GM19372 (cell line): Measurements from ENCODE around the gene ASTN2.

Experiments used
- ATAC-seq: cut with Tn5 transposase; IDR thresholded peaks from one replicate; pipeline ENCODE4 v1.9.1; 2021; ENCODE audit warnings: mild to moderate bottlenecking, low read depth, moderate library complexity; ENCODE audit not compliant: unreplicated experiment

The ASTN2 gene

GRCh38 chr9:117305454-117305853, 109.4 kb downstream of the ASTN2 start:
- ATAC-seq = no peak

DNA sequence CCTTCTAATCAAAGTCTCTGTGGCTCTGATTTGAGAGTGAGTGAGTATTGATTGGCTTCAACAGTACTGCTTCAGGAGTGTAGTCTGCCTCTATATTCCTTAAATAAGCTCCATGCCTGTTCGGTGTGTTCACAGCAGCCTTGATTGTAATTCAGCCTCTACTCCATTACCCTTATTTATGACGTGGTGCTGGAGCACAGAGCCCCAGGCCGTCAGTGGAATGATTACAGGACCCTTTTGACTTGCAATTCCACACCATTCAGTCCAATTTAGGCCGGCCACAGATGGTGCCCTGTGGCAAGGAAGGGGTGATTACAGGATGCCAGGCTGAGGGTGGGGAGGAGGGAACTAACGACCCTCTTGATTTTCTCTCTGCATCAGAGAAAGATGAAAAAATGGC, 110.3 kb downstream of the ASTN2 start:
- no peak for ATAC-seq

DNA sequence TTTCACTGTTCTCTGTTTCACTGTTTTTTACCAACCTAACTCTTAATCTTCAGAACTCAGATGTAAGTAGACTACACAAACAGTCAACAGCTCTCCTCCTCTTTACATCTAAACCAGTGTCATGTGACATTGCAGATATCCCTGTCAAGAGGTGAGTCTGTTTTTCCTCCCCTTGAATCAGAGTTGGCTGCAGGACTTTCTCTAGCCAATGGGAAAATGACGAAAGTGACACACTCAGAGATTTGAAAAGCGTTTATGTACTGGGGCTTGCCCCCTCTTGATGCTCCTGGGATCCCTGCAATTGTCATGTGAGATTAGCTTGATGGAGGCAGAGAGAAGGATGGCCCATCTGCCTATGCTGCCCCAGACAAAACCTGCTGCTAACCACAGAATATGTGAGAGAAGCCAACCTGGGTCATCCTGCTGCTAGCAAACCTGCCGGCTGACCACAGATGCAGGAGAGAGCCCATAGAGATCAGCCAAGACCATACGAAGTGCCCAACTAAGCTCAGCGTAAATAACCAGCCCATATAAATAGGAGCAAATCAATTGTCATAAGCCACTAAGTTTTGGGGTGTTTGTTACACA, 111.1 kb downstream of the ASTN2 start:
- no peak for ATAC-seq

- ATAC-seq = no peak
These were observed 112.4 kb downstream of the ASTN2 start for GRCh38 chr9:117302487-117302886.

- ATAC-seq = no peak
These were observed 114.3 kb downstream of the ASTN2 start for GRCh38 chr9:117300371-117301110.

- no peak for ATAC-seq
These were observed 118.4 kb downstream of the ASTN2 start for GRCh38 chr9:117296453-117296852.

DNA sequence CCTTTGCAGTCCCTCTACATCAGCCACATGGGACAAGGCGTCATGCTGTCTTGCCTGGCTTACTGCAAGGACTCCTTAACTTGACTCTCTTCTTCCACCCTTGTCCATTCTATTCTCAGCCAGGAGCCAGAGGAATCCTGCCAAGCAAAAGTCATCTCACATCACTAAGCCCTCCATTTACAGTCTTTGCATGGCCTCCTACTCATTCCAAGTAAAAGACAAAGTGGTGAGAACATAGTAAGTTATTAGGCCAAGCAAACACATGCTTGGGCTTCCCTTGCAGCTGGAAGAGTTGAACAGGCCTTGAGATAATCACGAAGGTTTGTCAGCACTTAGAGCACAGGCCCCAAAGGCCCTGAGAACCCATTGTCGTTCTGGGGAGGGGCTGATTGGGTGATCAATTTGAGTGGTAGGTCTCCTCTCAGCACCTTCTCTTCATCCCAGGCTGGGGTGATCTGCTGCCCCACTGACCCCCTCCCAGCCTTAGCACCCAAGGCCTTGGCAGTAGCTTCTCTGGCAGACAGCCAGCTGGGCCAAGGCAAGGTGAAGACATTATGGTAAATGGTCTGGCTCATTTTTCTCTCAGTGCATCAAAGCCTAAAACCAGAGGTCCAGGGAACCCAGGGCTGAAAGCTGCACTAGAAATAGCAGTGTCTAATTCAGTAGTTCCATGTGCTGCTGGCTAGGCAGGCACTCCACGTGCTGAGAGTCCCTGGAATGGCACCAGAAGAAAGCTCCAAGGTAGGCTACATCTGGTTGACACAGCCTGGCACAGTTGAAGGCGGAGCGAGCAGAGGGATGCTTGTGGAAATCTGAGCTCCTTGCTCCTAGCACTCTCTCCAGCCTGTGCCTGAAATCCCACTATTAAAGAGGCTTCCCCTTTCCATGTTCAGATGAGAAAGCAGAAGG, 121.4 kb downstream of the ASTN2 start:
- ATAC-seq = no peak

DNA sequence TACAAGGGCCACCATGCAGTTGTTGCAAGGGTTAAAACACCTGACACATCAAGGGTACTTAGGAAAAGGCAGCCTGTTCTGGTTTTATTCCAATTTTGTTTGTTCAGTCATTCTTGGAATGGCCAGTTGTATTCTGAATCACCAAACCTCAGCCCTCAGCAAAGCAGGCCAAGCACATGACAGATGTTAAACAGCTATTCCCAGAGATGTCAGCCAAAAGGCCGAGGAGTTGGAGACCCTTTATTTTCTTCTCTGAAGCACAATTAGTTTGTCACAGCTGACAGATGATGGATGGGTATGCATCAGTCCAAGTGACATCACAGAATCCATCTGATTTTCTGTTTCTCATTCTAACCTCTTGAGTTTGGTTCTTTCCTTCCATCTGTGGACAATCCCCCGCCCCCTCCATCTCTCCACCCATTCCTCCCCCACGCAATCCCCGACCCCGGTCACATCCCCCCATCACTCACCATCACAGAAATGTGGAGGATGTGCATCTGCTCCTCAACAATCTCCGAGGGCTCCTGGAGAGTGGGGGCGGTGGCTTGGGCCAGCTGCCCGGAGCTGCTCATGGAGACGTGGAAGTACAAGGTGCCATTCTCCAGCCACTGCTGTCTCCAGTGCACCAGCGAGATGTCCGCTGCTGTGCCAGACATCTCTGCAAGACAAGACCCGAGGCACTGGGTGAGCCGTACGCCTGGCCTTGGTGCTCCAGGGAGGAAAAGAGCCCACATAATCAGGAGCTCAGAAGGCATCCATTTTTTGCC, 123.8 kb downstream of the ASTN2 start:
- no peak for ATAC-seq

DNA sequence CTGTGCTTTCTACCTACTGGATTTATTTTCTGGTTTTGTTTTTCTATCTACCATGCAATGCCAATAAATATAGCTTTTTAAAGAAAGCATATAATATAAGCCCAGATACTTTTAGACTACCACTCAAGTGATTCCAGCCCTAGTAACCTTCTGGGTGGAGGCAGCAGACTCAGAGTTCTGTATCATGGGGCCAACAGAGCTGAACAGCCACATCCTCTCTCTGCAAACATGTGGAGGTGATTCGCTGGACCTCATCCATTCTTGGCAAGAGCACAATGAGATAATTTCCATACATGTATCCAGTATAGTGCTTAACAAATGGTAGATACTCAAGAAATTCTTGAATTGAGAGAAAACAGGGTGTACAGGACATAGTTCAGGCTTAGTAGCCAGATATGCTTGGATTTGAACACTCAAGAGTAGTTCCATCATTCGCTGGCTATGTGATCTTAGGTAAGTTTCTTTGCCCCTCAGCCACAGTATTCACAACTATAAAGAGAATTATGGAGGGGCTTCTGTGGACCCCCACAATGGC, 124.5 kb downstream of the ASTN2 start:
- ATAC-seq = no peak

- no peak for ATAC-seq
These were observed 128.6 kb downstream of the ASTN2 start for GRCh38 chr9:117286245-117286644.

- no peak for ATAC-seq
These were observed 130.4 kb downstream of the ASTN2 start for GRCh38 chr9:117284414-117284813.

DNA sequence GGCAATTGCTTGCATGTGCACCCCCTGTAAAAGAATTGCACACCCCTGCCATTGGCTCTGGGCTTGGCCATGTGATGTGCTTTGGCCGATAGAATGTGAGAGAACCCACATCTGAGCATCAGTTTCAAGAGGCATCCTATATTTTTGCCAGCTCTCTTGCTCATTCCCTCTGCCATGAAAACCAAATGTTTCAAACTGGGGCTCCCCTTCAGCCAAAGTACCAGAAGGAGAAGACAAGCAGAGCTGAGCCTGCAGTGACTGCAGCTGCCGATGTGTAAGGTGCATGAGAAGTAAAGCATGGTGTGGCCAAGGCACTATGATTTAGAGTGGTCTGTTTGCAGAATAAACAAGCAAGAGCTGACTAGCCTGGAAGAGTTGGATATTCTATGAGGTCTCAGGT, 132.3 kb downstream of the ASTN2 start:
- ATAC-seq = no peak

GRCh38 chr9:117278471-117279035, 136.3 kb downstream of the ASTN2 start:
- ATAC-seq = no peak

DNA sequence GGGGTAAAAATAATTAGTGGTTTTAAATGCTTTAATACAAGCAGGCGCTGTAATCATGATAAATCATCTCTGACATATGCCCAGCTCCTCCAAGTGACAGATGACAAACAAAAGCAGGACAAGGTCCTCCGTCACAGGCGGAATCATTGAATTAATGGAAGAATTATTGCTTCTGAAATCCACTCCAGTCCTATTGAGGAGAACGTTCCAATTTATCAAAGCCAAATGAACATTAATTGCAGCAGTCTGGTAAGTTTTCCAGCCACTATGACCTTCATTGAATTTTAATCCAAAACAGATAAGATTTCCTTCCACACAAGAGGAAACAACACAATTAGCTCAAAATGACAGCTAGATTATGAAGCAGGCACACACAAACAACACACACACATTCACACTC, 136.8 kb downstream of the ASTN2 start:
- ATAC-seq = no peak

DNA sequence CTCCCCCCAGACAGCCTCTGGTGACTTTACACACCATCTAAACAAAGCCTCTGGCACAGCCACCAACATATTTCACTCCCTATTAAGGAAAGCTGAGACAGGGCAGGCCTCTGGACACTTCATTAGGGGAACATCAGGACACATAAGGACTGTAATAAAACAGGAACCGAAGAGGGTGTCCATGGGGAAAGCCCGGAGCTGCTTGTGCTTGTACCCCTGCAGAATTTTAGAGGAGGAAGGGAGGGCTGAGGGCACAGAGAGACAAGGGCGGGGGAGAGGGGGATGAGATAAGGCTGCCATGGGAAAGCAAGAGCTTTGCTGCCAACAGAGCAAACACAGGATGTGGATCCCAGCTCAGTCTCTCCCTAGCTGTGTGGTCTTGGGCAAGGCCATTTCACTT, 138.4 kb downstream of the ASTN2 start:
- no peak for ATAC-seq

DNA sequence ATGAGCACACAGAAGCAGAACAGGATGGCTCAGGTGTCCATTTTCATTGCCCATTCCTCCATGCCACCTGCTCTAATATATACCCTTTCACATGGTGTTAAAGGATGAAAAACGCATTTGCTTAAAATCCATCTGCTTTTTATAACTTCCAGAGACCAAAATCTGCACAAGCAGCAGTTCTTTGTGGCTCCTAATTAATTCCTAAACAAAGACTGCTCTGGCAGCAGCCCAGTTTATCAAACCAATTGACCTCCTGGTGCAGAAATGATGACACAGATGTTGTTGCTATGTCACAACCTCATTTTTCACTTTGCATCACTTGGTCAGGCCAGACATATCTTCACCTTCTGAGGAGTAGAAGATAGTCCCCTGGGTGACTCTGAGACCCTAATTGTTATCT, 141.2 kb downstream of the ASTN2 start:
- ATAC-seq = no peak

GRCh38 chr9:117268847-117269446, 145.9 kb downstream of the ASTN2 start:
- ATAC-seq = no peak

GRCh38 chr9:117266855-117267497, 147.9 kb downstream of the ASTN2 start:
- ATAC-seq = no peak

DNA sequence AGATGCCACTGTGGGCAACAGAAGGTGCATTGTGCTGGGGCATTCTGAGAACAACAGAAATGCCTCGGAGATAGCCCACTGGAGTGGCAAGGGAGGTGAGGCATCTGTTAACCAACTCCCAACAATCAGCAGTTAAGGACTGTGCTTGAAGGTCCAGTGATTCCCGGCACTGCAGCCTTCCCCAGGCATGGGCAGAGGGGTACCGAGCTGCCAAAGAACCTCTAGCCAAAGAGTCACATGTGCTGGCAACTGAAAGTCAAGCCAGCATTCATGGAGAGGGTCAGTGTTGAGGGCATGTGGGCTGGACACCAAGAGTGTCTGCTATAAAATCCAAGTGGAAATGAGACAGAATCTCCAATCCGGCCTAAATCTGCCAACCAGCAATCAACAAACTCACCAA, 149.6 kb downstream of the ASTN2 start:
- no peak for ATAC-seq
